OCI-LY3 (cell line): ENCODE measurements around the gene PCSK5.

Source experiments
- H2AFZ ChIP-seq: fragments of 200-600, 300-600 bp; shearing (Covaris generic); 2 replicates; pipeline ENCODE4 v1.6.0; 2014; ENCODE audit warnings: antibody characterized with exemption, low read depth, low read length
- H3K27ac ChIP-seq: fragments of 200-600, 300-600 bp; sonication (generic); 2 replicates; pipeline ENCODE4 v1.5.1; 2014; ENCODE audit warnings: mild to moderate bottlenecking, low read length, moderate library complexity, mixed read lengths
- H3K27me3 ChIP-seq: fragments of 200-600, 300-600 bp; sonication (generic); 2 replicates; pipeline ENCODE4 v1.6.1; 2014; ENCODE audit warnings: low read depth, low read length, mixed read lengths
- H3K36me3 ChIP-seq: fragments of 200-600, 300-600 bp; sonication (generic); replicated peaks from 2 replicates; pipeline ENCODE3; 2014; ENCODE audit warnings: low read depth, low read length, mixed read lengths
- H3K4me1 ChIP-seq: fragments of 300-600, 200-600 bp; sonication (generic); 2 replicates; pipeline ENCODE4 v1.6.1; 2014; ENCODE audit warnings: low read length, mixed read lengths
- H3K4me2 ChIP-seq: fragments of 200-600, 300-600 bp; sonication (generic); 2 replicates; pipeline ENCODE4 v1.6.1; 2014; ENCODE audit warnings: low read length, mixed read lengths
- H3K4me3 ChIP-seq: fragments of 300-600, 200-600 bp; sonication (generic); 2 replicates; pipeline ENCODE4 v1.5.1; 2014; ENCODE audit warnings: antibody characterized with exemption, mild to moderate bottlenecking, low read length, moderate library complexity
- H3K79me2 ChIP-seq: fragments of 300-600, 200-600 bp; shearing (Covaris generic); 2 replicates; pipeline ENCODE4 v1.6.1; 2014; ENCODE audit warnings: mild to moderate bottlenecking, low read length, mixed read lengths
- H3K9ac ChIP-seq: fragments of 300-600, 200-600 bp; shearing (Covaris generic); 2 replicates; pipeline ENCODE4 v1.6.0; 2014; ENCODE audit warnings: mild to moderate bottlenecking, low read length, moderate library complexity
- H3K9me3 ChIP-seq: fragments of 200-600, 300-600 bp; shearing (Covaris generic); 2 replicates; pipeline ENCODE4 v1.6.1; 2014; ENCODE audit warnings: low read length, mixed read lengths; ENCODE audit not compliant: insufficient read depth
- H4K20me1 ChIP-seq: fragments of 200-600, 300-600 bp; sonication (generic); 2 replicates; pipeline ENCODE4 v1.6.1; 2016; ENCODE audit warnings: low read length, mixed read lengths; ENCODE audit not compliant: insufficient read depth
- CTCF ChIP-seq: fragments of 200-600, 300-600 bp; sonication (generic); IDR thresholded peaks from 2 replicates; pipeline ENCODE4 v1.5.1; 2014; ENCODE audit warnings: antibody characterized with exemption, low read length, low read depth
- EZH2phosphoT487 ChIP-seq: fragments of 200-600 bp; shearing (Covaris generic); IDR thresholded peaks from 2 replicates; pipeline ENCODE4 v1.6.1; 2018; ENCODE audit warnings: antibody characterized with exemption, mixed run types, low read depth

Gene PCSK5

DNA sequence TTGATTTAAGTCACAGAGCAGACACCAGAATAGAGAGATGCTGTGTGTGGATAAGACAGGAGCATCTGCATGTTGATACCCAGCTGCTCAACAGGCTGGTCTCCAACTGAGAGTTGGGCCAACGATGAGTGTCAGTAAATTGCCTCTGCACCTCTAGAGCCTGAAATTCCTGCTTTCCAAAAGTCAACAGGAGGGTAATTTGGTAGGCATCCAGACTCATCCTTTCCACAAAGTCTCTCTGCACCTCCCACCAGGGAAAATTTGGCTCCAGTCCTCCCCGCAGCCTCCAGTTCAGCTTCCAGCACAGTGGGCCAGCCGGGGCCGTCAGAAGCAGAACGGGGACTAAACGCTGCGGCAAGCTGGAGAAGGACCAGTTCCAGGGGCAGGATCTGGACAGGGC is 366.8 kb downstream of the PCSK5 start:
- Histone ChIP-seq H4K20me1 (no peaks in the 10 kb centered on the region), H3K9ac (no peak overlapping the region), H3K79me2 (no peaks in the 10 kb centered on the region), H3K4me1 (no peaks in the 10 kb centered on the region), H3K27ac (no peak overlapping the region), H3K9me3 (no peaks in the 10 kb centered on the region), H3K27me3 (peaks cover 23% of the 10 kb centered on the region), H2AFZ (no peak overlapping the region), H3K4me3 (no peak overlapping the region), H3K4me2 (no peak overlapping the region), H3K36me3 (no peaks in the 10 kb centered on the region)
- TF ChIP-seq EZH2phosphoT487 = no peak
- no peak for TF ChIP-seq CTCF

- no peak overlapping the region for H2AFZ ChIP-seq
- H3K4me2 ChIP-seq = no peak overlapping the region
- peaks cover 11% of the 10 kb centered on the region for H3K4me1 ChIP-seq
- H3K36me3 ChIP-seq = no peaks in the 10 kb centered on the region
- no peaks in the 10 kb centered on the region for H3K9me3 ChIP-seq
- H3K9ac ChIP-seq = no peak overlapping the region
- H3K27me3 ChIP-seq = 0 out of 2 replicates have a peak, but pooled peaks cover 4% of the 10 kb centered on the region
- H3K27ac ChIP-seq = no peak overlapping the region
- no peaks in the 10 kb centered on the region for H3K79me2 ChIP-seq
- TF ChIP-seq EZH2phosphoT487 (no peak), CTCF (no peak)
- H4K20me1 ChIP-seq = no peaks in the 10 kb centered on the region
- no peak overlapping the region for H3K4me3 ChIP-seq
These were observed 376.3 kb downstream of the PCSK5 start for GRCh38 chr9:76266649-76267283.

- Histone ChIP-seq H3K4me2 (no peak overlapping the region), H3K4me1 (peaks cover 11% of the 10 kb centered on the region), H3K79me2 (no peaks in the 10 kb centered on the region), H4K20me1 (no peaks in the 10 kb centered on the region), H3K27ac (no peak overlapping the region), H3K36me3 (no peaks in the 10 kb centered on the region), H3K27me3 (0 out of 2 replicates have a peak, but pooled peaks cover 4% of the 10 kb centered on the region), H3K9ac (no peak overlapping the region), H2AFZ (no peak overlapping the region), H3K9me3 (no peaks in the 10 kb centered on the region), H3K4me3 (no peak overlapping the region)
- TF ChIP-seq EZH2phosphoT487 (no peak), CTCF (no peak)
These were observed 376.8 kb downstream of the PCSK5 start for GRCh38 chr9:76267284-76267652.

GRCh38 chr9:76269789-76270188 is 379.3 kb downstream of the PCSK5 start:
- Histone ChIP-seq H3K4me1 (peaks cover 11% of the 10 kb centered on the region), H3K27ac (no peak overlapping the region), H3K27me3 (peaks cover 4% of the 10 kb centered on the region; the same call in 1 of the 2 replicates), H3K9ac (no peak overlapping the region), H3K36me3 (no peaks in the 10 kb centered on the region), H4K20me1 (no peaks in the 10 kb centered on the region), H3K4me3 (no peak overlapping the region), H3K4me2 (no peak overlapping the region), H2AFZ (no peak overlapping the region), H3K79me2 (no peaks in the 10 kb centered on the region), H3K9me3 (no peaks in the 10 kb centered on the region)
- TF ChIP-seq EZH2phosphoT487 (no peak), CTCF (no peak)
